NCI-H2081 treated with DMSO at 0.1 percent for 48 hours (cell line): ENCODE results near the gene TMEM51.

Source experiments
- DNase-seq: peaks from one replicate; lab custom pipeline; 2025; lab: John Stamatoyannopoulos, UW

TMEM51 gene

GRCh38 chr1:15246960-15247614, 93.5 kb downstream of the TMEM51 start, which contains the start of gene FHAD1:
Gene FHAD1, plus strand, starts transcription at chr1:15247223. Its CDS starts 4,562 bp downstream, at chr1:15251785.
- DNase-seq: peak; percentile 5

GRCh38 chr1:15248216-15248615, 94.7 kb downstream of the TMEM51 start:
- no peak for DNase-seq

- no peak for DNase-seq
These were observed 95.5 kb downstream of the TMEM51 start for GRCh38 chr1:15249081-15249480.

DNA sequence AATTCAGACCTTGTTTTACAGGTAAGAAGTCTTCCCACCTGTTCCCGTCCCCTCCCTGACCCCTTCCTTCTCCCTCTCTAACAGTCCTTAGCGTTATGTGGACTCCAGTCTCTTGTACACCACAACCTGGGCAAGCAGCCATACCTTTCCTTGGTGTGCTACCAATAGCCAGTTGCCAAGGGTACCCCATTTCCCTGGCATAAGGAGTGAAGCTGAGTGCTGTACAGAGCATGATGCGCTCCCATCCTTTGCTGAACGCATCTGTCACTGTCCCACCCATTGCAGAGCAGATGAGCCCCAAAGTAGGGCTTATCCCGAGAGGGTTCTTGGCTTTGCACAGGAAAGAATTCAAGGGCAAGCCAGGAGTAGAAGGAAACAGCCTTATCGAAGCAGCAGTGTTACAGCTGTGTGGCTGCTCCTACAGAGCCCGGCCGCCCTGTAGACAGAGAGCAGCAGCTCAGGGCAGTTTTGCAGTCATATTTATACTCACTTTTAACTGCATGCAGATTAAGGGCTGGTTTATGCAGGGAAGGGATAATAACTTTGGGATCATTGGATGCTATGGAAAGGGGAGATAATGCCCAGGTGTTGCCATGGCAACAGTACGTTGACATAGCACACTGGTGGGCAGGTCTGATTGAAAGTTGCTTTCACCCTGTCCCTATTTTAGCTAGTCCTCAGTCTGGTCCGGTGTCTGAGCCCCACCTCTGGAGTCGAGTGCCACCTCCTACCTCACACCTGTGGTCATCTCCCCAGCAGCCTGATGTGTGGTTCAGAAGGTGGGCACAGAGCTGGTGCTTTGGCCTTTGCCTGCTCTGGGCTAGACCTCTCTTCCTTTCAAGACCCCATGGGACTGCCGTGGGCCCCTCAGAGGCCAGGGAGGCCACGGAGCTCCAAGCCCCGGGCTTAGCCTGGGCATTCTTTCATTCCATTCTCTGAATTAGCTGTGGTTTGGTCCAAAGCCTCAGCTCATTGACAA, 98.6 kb downstream of the TMEM51 start:
- no peak for DNase-seq

- DNase-seq: no peak
These were observed 101.0 kb downstream of the TMEM51 start for GRCh38 chr1:15254559-15254958.

DNA sequence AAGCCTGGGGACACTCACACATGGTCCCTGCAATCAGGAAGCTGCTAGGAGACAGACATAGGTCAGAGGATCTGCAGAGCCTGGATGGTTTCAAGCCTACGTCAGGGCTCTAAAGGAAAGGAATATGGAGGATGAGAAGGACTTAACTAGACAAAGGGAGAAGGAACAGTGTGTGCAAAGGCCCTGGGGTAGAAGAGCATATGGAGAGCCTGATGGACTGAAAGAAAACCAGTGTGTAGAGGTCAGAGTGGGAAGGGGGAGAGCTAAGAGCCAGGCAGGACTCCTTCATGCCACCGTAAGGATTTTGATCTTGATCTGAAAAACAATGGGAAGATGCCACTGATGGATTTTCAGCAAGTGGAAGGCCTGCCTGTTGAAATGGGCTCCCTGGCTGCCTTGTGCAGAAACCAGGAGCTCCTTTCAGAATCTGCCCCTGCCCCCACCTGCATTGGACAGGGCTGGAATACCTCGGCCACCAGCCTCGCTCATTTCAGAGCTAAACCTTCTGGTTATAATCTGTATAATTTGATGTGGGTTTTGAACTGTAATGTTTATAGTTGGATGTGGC, 102.1 kb downstream of the TMEM51 start:
- DNase-seq: no peak

GRCh38 chr1:15256584-15256983, 103.0 kb downstream of the TMEM51 start:
- DNase-seq: no peak

GRCh38 chr1:15257309-15257708, 103.8 kb downstream of the TMEM51 start:
- no peak for DNase-seq

DNA sequence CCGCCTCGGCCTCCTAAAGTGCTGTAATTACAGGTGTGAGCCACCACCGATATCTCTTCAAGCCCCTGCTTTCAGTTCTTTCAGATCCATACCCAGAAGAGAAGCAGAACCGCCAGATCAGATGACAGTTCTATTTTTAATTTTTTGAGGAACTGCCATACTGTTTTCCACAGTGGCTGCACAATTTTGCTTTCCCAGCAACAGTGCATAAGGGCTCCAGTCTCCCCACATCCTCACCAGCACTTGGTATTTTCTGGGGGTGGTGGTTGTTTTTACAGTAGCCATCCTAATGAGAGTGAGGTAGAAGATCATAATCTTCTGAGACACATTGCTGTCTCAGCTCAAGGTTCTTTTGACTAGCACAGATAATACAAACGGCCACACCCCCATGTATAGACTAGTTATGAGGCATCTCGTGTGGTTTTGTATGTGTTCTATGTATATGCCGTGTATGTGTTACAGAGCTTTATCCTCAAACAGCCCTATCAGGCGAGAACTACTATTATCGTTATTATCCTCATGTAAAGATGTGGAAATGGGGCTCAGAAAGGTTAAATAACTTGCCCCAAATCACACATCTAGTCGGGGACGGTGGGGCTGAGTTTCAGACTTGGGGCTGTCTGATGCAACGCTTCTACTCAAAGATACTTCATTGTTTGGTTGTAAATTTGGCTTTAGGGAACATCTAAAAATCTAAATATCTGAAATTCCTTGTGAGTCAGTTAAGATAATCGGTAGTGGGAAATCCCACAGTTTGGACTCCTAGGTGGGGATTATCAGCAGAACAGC, 105.5 kb downstream of the TMEM51 start:
- DNase-seq: no peak

DNA sequence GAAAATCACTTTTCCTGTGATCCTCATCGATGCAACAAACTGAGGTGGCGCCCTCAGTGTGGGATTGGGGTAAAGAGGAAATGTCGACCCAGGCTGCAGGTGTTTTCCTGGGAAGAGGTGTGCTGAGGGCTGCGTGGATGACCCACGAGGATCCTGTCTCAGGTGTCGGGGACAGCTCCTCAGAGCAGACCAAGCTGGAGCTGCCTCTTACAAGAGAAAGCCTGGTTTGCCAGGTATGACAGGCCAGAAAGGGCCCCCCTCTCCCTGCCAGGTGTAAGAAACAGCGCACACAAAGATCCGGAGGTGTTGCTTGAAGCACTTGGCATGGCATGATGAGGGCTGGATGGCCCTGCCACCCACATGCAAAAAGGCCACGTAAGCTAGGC, 106.1 kb downstream of the TMEM51 start:
- DNase-seq: no peak

- DNase-seq: no peak
These were observed 107.0 kb downstream of the TMEM51 start for GRCh38 chr1:15260418-15261154.

DNA sequence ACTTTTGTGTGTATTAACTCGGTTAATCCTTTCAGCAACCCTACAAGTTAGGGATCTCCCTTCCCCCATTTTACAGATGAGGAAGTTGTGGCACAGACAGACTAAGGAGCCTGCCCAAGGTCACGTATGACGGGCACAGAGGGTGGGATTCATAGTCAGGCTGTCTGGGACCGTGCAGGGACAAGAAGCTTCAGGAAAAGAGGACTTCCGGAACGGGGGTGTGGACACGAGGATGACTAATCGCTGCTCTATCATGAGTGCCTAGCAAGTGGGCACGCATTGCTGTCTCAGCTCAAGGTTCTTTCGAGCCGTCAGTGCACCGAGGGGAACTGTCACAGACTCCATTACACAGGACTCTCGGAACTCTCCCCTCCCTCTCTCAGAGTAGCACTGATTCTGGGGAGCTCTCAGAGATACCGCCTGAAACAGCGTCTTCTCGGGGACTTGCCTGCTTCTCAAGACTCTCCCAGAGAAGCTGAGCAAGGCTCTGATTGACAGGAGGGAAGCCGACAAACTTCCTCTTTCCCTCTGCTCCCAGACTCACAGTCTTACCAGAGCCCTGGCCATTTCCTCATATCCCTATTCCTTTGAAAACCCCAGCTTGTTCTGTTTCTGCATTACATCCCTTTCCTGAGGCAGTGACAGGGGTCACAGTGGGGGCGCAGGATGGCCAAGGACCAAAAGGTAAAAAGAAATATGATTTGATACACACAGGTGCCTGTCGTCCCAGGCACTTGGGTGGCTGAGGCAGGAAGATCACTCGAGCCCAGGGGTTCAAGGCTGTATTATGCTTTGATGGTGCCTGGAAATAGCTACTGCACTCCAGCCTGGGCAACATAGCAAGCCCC, 107.8 kb downstream of the TMEM51 start:
- DNase-seq: no peak

GRCh38 chr1:15262003-15262377, 108.4 kb downstream of the TMEM51 start:
- DNase-seq: no peak

DNA sequence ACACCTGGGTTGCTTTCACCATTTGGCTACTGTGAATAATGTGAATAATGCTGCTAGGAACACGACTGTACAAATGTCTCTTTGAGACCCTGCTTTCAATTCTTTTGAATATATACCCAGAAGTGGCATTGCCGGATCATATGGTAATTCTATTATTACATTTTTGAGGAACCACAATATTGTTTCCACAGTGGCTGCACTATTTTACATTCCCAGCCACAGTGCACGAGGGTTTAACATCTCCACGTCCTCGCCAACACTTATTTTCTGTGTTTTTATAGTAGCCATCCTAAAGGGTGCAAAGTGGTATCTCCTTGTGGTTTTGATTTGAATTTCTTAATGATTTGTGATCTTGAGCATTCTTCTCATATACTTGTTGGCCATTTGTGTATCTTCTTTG, 109.2 kb downstream of the TMEM51 start:
- no peak for DNase-seq

- no peak for DNase-seq
These were observed 111.2 kb downstream of the TMEM51 start for GRCh38 chr1:15264769-15265168.
